Suprapubic skin (tissue), 3 donors: ENCODE results near the gene INIP.

Experiments used
- CTCF ChIP-seq, 2 donors: fragments of 200-600 bp in 1 of 2; fragments of 450-650 bp in 1 of 2; sonication (generic) in 1 of 2; IDR thresholded peaks; one replicate each; pipeline ENCODE4 v1.5.1; 2016 to 2019; ENCODE audit warnings: antibody characterized with exemption in 2 of 2, mild to moderate bottlenecking in 1 of 2, moderate library complexity in 1 of 2
- EP300 ChIP-seq: sonication (generic); formaldehyde crosslinking; IDR thresholded peaks from one replicate; pipeline ENCODE4 v1.6.1; 2017; ENCODE audit warnings: antibody characterized with exemption
- POLR2A ChIP-seq, 2 donors: fragments of 450-650 bp; IDR thresholded peaks; one replicate each; pipeline ENCODE4 v1.6.1; 2017; ENCODE audit warnings: antibody characterized with exemption in 2 of 2, mild to moderate bottlenecking in 2 of 2, moderate library complexity in 2 of 2

DNA sequence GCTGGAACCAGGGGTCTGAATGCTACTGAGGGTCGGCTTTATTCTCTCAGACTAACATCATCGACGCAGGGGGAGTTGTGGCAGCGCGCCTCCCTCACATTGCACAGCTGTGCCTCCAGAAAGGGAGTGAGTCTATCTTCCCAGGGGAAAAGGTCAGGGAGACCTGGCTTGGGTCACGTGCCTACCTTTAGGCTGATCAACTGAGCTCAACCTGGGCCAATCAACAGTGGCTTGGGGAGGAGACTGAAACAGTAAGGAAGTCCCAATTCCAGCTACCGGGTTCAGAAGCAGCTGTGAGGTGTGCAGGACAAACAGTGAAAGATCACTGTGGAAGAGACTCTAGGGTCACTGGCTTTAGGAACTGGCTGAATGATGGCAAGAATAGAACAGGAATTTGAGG, 46.9 kb upstream of the INIP start:
- TF ChIP-seq EP300 (no peak), CTCF (IDR thresholded peaks at IDR 0.05) (no peak), POLR2A (IDR thresholded peaks at IDR 0.05) (no peak)
